ENCODE measurements around the gene DOCK2. TPM values are rescaled to one million over a fixed set of nuclear protein-coding genes. Genes with fewer than 3 reads are reported as not detected.

Gene DOCK2
- polyA plus RNA-seq, 3 donors: 57.5 to 178 (median 115) TPM

DNA sequence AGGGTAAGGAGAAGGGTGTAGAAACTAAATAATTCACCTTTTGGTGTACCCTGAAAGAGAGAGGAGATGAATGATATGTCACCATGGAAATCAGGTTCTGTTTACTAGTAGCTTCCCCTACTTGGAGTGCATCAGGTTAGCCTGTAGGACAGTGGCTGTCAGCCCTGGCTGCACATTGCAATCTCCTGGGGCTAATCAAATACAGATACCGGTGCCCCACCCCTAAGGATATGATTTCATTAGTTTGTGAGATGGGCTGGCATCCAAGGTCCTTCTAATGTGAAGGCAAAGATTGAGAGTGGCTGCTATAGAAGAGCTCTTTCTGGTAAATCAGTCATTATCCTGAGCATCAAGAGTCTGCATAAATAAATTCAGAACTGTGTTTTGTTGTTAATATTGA, 296.1 kb downstream of the DOCK2 start:
- no peak overlapping the region for H3K27ac ChIP-seq (ENCODE audit: low read depth in 1 of 2, low read length in 2 of 2)
- Mint-ChIP-seq H3K27ac (no peak overlapping the region), H3K4me1 (peaks cover 12% of the 10 kb centered on the region), H3K27me3 (ENCODE audit: low read depth in 3 of 3) (peaks cover 0 to 2% (median 0%) of the 10 kb centered on the region in 3 donors), H3K4me3 (no peak overlapping the region), H3K9me3 (peaks cover 0 to 3% (median 0%) of the 10 kb centered on the region in 7 donors), H3K36me3 (peaks cover 71 to 82% of the 10 kb centered on the region in 2 donors)
- H3K9me3 ChIP-seq (replicated peaks in 1 of 2; ENCODE audit: control insufficient read depth in 1 of 2, insufficient read depth in 1 of 2, low read length in 2 of 2): no peaks in the 10 kb centered on the region
- H4K20me1 ChIP-seq (ENCODE audit: insufficient read depth, low read length): peaks cover 97% of the 10 kb centered on the region
- peaks cover 57 to 94% of the 10 kb centered on the region in 2 donors for H3K36me3 ChIP-seq (replicated peaks in 1 of 2; ENCODE audit: control insufficient read depth in 1 of 2, insufficient read depth in 2 of 2, low read length in 2 of 2)
- intact Hi-C loops (cut with micrococcal nuclease): no loop called here
- H3K4me3 ChIP-seq (replicated peaks in 1 of 3; ENCODE audit: low read depth in 2 of 3, low read length in 3 of 3): no peak overlapping the region
- no CpG with 5 or more reads among the region's 1 CpG for WGBS (ENCODE audit: insufficient coverage)
- TF ChIP-seq, protein P1, sequence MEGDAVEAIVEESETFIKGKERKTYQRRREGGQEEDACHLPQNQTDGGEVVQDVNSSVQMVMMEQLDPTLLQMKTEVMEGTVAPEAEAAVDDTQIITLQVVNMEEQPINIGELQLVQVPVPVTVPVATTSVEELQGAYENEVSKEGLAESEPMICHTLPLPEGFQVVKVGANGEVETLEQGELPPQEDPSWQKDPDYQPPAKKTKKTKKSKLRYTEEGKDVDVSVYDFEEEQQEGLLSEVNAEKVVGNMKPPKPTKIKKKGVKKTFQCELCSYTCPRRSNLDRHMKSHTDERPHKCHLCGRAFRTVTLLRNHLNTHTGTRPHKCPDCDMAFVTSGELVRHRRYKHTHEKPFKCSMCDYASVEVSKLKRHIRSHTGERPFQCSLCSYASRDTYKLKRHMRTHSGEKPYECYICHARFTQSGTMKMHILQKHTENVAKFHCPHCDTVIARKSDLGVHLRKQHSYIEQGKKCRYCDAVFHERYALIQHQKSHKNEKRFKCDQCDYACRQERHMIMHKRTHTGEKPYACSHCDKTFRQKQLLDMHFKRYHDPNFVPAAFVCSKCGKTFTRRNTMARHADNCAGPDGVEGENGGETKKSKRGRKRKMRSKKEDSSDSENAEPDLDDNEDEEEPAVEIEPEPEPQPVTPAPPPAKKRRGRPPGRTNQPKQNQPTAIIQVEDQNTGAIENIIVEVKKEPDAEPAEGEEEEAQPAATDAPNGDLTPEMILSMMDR (IDR thresholded peaks at IDR 0.05): no peak
- H2AFZ ChIP-seq (ENCODE audit: insufficient read depth, low read depth, low read length, poor library complexity, severe bottlenecking): no peak overlapping the region
- no peak overlapping the region for H3K9ac ChIP-seq (ENCODE audit: insufficient read depth, low read length, poor library complexity, severe bottlenecking)
- no peaks in the 10 kb centered on the region for H3K27me3 ChIP-seq (ENCODE audit: control insufficient read depth in 2 of 2, insufficient read depth in 2 of 2, low read length in 2 of 2)
- H3K4me1 ChIP-seq (ENCODE audit: control insufficient read depth in 1 of 2, insufficient read depth in 2 of 2, low read length in 2 of 2): no peaks in the 10 kb centered on the region
- peaks cover 5% of the 10 kb centered on the region for H3K79me2 ChIP-seq (ENCODE audit: insufficient read depth, low read length)
- H3K4me2 ChIP-seq (replicated peaks; ENCODE audit: extremely low read depth, low read length, poor library complexity, severe bottlenecking): no peak overlapping the region
- DNase-seq: no peak

DNA sequence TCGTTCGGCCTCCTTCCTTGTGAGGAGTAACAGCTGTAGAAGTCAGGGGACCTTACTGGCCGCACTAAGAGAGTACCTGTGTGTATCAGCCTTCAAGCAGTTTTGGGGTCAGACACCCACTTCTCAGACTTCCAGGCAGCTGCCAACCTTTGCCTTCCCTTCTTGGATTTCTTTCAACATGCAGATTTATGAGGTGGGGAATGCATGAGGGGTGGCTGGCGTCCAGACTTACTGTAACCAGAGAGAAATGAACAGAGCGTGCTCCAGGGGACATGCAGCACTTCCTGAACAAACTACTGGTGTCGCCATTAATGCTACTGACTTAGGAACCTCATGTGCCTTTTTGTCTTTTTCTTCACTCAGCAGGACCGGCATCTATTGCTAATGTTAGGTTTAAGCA, 296.5 kb downstream of the DOCK2 start:
- Mint-ChIP-seq H3K27ac (peak overlapping the region in 1 of 7 donors; percentile 39), H3K36me3 (peaks cover 69 to 82% of the 10 kb centered on the region in 2 donors)
- TF ChIP-seq, protein P1 (IDR thresholded peaks at IDR 0.05): no peak

More for the DNA sequence above, 296.5 kb downstream of the DOCK2 start:
- no peak for DNase-seq
- peaks cover 97% of the 10 kb centered on the region for H4K20me1 ChIP-seq (ENCODE audit: insufficient read depth, low read length)
- peaks cover 5% of the 10 kb centered on the region for H3K79me2 ChIP-seq (ENCODE audit: insufficient read depth, low read length)
- no peak overlapping the region for H3K27ac ChIP-seq (ENCODE audit: low read depth in 1 of 2, low read length in 2 of 2)
- no peak overlapping the region for H3K4me3 Mint-ChIP-seq
- peaks cover 12% of the 10 kb centered on the region for H3K4me1 Mint-ChIP-seq
- no peak overlapping the region for H3K4me2 ChIP-seq (replicated peaks; ENCODE audit: extremely low read depth, low read length, poor library complexity, severe bottlenecking)
- no peaks in the 10 kb centered on the region for H3K27me3 ChIP-seq (ENCODE audit: control insufficient read depth in 2 of 2, insufficient read depth in 2 of 2, low read length in 2 of 2)
- no peaks in the 10 kb centered on the region for H3K9me3 ChIP-seq (replicated peaks in 1 of 2; ENCODE audit: control insufficient read depth in 1 of 2, insufficient read depth in 1 of 2, low read length in 2 of 2)
- intact Hi-C loops (cut with micrococcal nuclease): no loop called here
- peaks cover 0 to 3% (median 0%) of the 10 kb centered on the region in 7 donors for H3K9me3 Mint-ChIP-seq
- H3K9ac ChIP-seq (ENCODE audit: insufficient read depth, low read length, poor library complexity, severe bottlenecking): no peak overlapping the region
- no peak overlapping the region for H2AFZ ChIP-seq (ENCODE audit: insufficient read depth, low read depth, low read length, poor library complexity, severe bottlenecking)
- H3K4me1 ChIP-seq (ENCODE audit: control insufficient read depth in 1 of 2, insufficient read depth in 2 of 2, low read length in 2 of 2): no peaks in the 10 kb centered on the region
- WGBS (ENCODE audit: insufficient coverage): 83% methylated on average over 1 of the region's 7 CpGs
- H3K27me3 Mint-ChIP-seq (ENCODE audit: low read depth in 3 of 3): peaks cover 0 to 2% (median 0%) of the 10 kb centered on the region in 3 donors
- peaks cover 53 to 94% of the 10 kb centered on the region in 2 donors for H3K36me3 ChIP-seq (replicated peaks in 1 of 2; ENCODE audit: control insufficient read depth in 1 of 2, insufficient read depth in 2 of 2, low read length in 2 of 2)
- no peak overlapping the region for H3K4me3 ChIP-seq (replicated peaks in 1 of 3; ENCODE audit: low read depth in 2 of 3, low read length in 3 of 3)

Data from CD14-positive monocyte (primary cell).